Occipital lobe (tissue), 2 donors: Measurements from ENCODE around the gene C10orf120. TPM values are rescaled to one million over a fixed set of nuclear protein-coding genes. Genes with fewer than 3 reads are reported as not detected.

Source experiments
- DNase-seq: peaks from one replicate; lab custom pipeline; 2025; lab: John Stamatoyannopoulos, UW
- total RNA-seq: library from RNA; depleted of rRNA; stranded (reverse); fragments of >200 nt; gene quantifications from one replicate; pipeline ENCODE4 v1.2.3, GENCODE V29; 2014

Gene C10orf120
- total RNA-seq = not detected

- no peak for DNase-seq
Measured at GRCh38 chr10:122699796-122700455, at the start of gene C10orf120. C10orf120 (minus strand) TSS chr10:122699846; CDS start chr10:122699790, 56 bp downstream.

- no peak for DNase-seq
Measured at GRCh38 chr10:122748496-122748895, 48.9 kb upstream of the C10orf120 start.

GRCh38 chr10:122746408-122746807 is 46.8 kb upstream of the C10orf120 start:
- DNase-seq = no peak

- no peak for DNase-seq
Measured at GRCh38 chr10:122744257-122744656, 44.6 kb upstream of the C10orf120 start.

GRCh38 chr10:122740640-122741039 is 41.0 kb upstream of the C10orf120 start:
- no peak for DNase-seq

GRCh38 chr10:122738031-122738430 is 38.4 kb upstream of the C10orf120 start:
- DNase-seq = no peak

- DNase-seq = no peak
Measured at GRCh38 chr10:122733931-122734665, 34.5 kb upstream of the C10orf120 start.

GRCh38 chr10:122733443-122733842 is 33.8 kb upstream of the C10orf120 start:
- no peak for DNase-seq

- DNase-seq = no peak
Measured at GRCh38 chr10:122730238-122730637, 30.6 kb upstream of the C10orf120 start.

GRCh38 chr10:122729126-122729525 is 29.5 kb upstream of the C10orf120 start:
- no peak for DNase-seq

GRCh38 chr10:122727426-122727825 is 27.8 kb upstream of the C10orf120 start:
- DNase-seq = no peak

- no peak for DNase-seq
Measured at GRCh38 chr10:122725768-122726167, 26.1 kb upstream of the C10orf120 start.

- DNase-seq = no peak
Measured at GRCh38 chr10:122725006-122725405, 25.4 kb upstream of the C10orf120 start.

- no peak for DNase-seq
Measured at GRCh38 chr10:122721111-122721510, 21.5 kb upstream of the C10orf120 start.

- no peak for DNase-seq
Measured at GRCh38 chr10:122716025-122716424, 16.4 kb upstream of the C10orf120 start.

- no peak for DNase-seq
Measured at GRCh38 chr10:122715576-122715975, 15.9 kb upstream of the C10orf120 start.

GRCh38 chr10:122713091-122713885 is 13.6 kb upstream of the C10orf120 start:
- no peak for DNase-seq

- no peak for DNase-seq
Measured at GRCh38 chr10:122710576-122710975, 10.9 kb upstream of the C10orf120 start.

- DNase-seq = no peak
Measured at GRCh38 chr10:122709971-122710370, 10.3 kb upstream of the C10orf120 start.

- DNase-seq = no peak
Measured at GRCh38 chr10:122707535-122707934, 7.9 kb upstream of the C10orf120 start.

GRCh38 chr10:122706947-122707346 is 7.3 kb upstream of the C10orf120 start:
- DNase-seq = no peak

- DNase-seq = no peak
Measured at GRCh38 chr10:122706467-122706866, 6.8 kb upstream of the C10orf120 start.
